Duodenal mucosa (tissue), 2 donors: ENCODE data around the gene RUFY1.
"Not testable (repeated sequence)": the region's sequence is repeated elsewhere in the genome, so short reads cannot be mapped to it uniquely, and the experiment has no call there.

ENCODE experiments used
- H3K27ac ChIP-seq: one replicate; pipeline ENCODE4 v1.7.0; 2013; ENCODE audit warnings: low read depth, low read length
- H3K27me3 ChIP-seq, 2 donors: one replicate each; pipeline ENCODE4 v1.7.0; 2013; ENCODE audit warnings: low read length in 2 of 2, control low read depth in 1 of 2; ENCODE audit not compliant: insufficient read depth in 2 of 2, control insufficient read depth in 1 of 2
- H3K36me3 ChIP-seq, 2 donors: one replicate each; pipeline ENCODE4 v1.7.0; 2013; ENCODE audit warnings: low read length in 2 of 2, control low read depth in 1 of 2; ENCODE audit not compliant: insufficient read depth in 2 of 2, control insufficient read depth in 1 of 2
- H3K4me1 ChIP-seq, 2 donors: one replicate each; pipeline ENCODE4 v1.7.0; 2013; ENCODE audit warnings: low read length in 2 of 2, control low read depth in 1 of 2; ENCODE audit not compliant: insufficient read depth in 2 of 2, control insufficient read depth in 1 of 2
- H3K4me3 ChIP-seq, 2 donors: one replicate each; pipeline ENCODE4 v1.7.0; 2013; ENCODE audit warnings: low read length in 2 of 2, low read depth in 1 of 2
- H3K9ac ChIP-seq, 2 donors: one replicate each; pipeline ENCODE4 v1.7.0; 2013; ENCODE audit warnings: low read length in 2 of 2, low read depth in 1 of 2
- H3K9me3 ChIP-seq, 2 donors: one replicate each; pipeline ENCODE4 v1.7.0; 2013; ENCODE audit warnings: low read length in 2 of 2, control low read depth in 1 of 2; ENCODE audit not compliant: control insufficient read depth in 1 of 2

Gene RUFY1

DNA sequence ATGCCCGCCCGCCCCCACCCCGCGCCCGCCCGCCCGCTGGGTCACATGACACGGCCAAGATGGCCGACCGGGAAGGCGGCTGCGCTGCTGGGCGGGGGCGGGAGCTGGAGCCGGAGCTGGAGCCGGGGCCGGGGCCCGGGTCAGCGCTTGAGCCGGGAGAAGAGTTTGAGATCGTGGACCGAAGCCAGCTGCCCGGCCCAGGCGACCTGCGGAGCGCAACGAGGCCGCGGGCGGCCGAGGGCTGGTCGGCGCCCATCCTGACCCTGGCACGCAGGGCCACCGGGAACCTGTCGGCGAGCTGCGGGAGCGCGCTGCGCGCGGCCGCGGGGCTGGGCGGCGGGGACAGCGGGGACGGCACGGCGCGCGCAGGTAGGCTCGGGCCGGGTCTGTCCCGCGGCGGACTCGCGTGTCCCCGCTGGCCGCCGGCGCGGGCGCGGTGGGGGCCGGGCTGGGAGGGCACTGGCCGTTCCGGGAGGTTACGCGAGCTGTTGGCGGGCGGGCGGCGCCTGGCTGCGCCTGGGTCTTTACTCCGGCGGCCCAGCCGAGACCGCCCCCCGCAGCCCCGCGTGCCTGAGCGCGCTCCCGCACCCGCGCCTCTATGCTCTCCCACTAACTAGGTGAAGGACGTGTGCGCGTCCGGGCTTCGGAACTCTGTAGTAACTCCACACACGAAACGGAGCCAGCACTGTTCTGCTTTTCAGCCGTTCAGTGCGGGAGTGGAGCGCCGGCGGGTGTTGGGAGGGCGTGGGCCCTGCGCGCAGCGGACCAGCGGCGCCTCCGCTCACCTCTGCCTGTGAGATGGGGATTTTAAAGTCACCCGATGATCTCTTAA is at the start of gene RUFY1:
Gene RUFY1, plus strand, starts transcription at position 44 of the 832 bp plus-strand sequence. Its CDS starts 16 bp downstream, at position 60.
- no peaks in the 10 kb centered on the region for H3K27me3 ChIP-seq

DNA sequence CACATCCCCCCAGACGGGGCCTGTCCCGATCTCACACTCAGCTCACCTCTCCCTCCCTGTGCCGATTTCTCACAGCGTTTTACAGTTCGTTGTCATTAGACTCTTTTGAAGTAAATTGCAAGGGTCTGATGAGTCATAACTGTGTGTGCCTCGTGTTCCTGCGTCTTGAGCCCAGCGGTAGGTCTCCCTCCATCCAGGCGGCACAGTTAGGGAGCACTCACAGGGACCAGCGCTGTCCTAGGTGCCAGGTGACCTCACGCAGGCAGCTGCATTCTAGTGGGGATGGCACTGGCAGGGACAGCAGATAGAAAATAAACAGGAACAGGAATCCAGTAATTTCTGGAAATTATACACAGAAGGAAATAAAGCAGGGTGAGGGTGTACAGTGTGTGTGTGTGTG is 48.4 kb upstream of the RUFY1 start:
- not testable (repeated sequence) for H3K4me3 ChIP-seq, H3K4me1 ChIP-seq, H3K27me3 ChIP-seq, H3K9ac ChIP-seq, H3K9me3 ChIP-seq, H3K27ac ChIP-seq, H3K36me3 ChIP-seq

More for the DNA sequence above, at the start of gene RUFY1:
- Histone ChIP-seq H3K4me3 (peak within 1 kb of the TSS; percentile 89 to 97), H3K4me1 (peaks cover 11 to 13% of the 10 kb centered on the region in 2 donors), H3K9ac (peak within 1 kb of the TSS; percentile 85 to 91), H3K9me3 (no peaks in the 10 kb centered on the region), H3K36me3 (peaks cover 0 to 3% of the 10 kb centered on the region in 2 donors), H3K27ac (peak within 1 kb of the TSS; percentile 85)

- H3K27ac ChIP-seq, H3K27me3 ChIP-seq, H3K9me3 ChIP-seq, H3K36me3 ChIP-seq, H3K4me1 ChIP-seq, H3K9ac ChIP-seq, H3K4me3 ChIP-seq: not testable (repeated sequence)
Measured at GRCh38 chr5:179502420-179502819, 47.9 kb upstream of the RUFY1 start.

DNA sequence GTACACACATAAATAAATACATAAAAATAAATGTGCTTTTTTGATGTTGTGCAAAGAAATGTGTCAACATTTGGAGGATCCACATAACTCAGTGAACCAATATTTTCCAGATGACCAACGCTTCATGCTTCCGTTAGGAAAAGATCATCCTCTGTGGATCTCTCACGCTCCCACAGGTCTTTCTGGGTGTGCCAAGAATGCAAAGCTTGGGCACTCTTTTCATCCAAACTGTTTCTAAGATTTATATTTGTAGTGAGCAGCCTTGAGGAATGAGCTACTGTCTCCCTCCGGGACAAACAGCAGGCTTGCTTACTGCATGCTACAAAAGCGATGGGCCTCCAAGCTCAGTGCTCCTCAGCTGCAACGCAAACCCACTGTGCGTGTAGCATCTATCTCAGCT is 46.2 kb upstream of the RUFY1 start:
- H3K36me3 ChIP-seq, result no peaks in the 10 kb centered on the region
- no peaks in the 10 kb centered on the region for H3K4me1 ChIP-seq
- no peaks in the 10 kb centered on the region for H3K27me3 ChIP-seq
- H3K27ac ChIP-seq, result no peak overlapping the region
- H3K4me3 ChIP-seq, result no peak overlapping the region
- no peak overlapping the region for H3K9ac ChIP-seq
- H3K9me3 ChIP-seq, result no peaks in the 10 kb centered on the region

DNA sequence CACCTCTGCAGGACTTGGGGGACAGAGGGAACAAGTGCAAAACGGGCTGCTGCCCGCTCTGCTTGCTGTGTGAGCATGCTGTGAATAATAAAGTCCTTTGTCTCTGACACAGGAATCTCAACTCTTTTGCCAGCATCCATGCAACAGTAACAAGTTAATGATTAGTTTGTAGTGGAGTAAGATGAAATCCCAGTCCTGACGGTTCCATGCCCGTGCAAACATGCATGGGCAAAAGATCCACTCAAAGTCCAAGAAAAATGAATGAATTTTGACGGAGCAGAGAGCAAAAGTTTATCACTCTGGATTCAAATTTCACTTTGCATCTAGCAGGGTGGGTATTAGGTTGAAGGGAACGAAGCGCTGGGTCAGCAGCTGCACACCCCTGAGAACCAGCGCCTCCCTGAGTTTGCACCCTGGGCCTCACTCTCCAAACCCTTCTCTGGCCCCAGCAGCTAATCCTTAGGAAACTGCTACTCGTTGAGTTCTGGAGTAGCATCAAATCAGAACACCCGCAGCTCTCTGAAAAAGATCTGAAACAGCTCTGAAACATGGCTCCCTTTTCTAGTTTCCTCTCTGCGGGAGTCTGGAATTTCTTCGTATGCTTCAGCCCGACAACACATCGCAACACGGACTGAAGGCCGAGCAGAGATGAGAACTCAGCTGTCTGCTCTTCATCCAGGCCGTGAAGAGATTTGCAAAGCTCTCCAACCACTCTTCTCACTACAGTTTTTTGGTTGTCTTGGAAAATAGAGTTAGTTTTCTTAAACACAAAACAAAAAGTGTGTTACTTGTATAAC is 45.6 kb upstream of the RUFY1 start:
- no peaks in the 10 kb centered on the region for H3K36me3 ChIP-seq
- no peak overlapping the region for H3K27ac ChIP-seq
- H3K9me3 ChIP-seq, result no peaks in the 10 kb centered on the region

DNA sequence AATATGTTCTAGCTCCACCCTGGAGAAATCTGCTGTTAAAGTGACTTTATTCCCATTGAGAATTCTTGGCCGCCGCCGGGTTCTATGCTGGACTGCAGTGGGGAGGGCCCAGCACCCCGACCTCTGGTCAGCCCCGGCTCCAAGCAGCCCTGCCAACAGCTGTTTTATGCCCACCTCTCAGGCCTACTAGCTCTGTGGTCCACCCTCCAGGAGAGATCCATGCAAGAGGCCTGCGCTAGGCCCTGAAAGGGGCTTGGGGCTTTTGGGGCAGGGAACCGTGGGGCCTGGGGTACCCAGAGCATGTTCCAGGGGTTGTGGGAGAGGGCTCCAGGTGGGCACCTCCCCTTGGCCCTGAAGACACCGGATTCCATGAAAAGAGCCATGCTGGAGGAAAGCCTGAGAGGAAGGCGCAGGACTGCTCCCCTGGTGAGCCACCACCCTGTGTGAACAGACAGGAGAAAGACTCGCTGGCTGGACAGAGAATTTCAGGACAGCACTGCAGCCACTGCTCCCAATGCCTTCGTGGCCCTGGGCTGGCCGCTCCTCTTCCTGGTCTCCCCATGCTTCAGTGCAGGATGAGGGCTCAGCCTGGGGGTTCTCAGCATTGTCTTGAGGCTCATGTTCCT is 44.6 kb upstream of the RUFY1 start:
- Histone ChIP-seq H3K36me3 (no peaks in the 10 kb centered on the region), H3K27me3 (no peaks in the 10 kb centered on the region), H3K27ac (no peak overlapping the region), H3K9me3 (no peaks in the 10 kb centered on the region), H3K9ac (no peak overlapping the region), H3K4me3 (no peak overlapping the region), H3K4me1 (no peaks in the 10 kb centered on the region)

More for the DNA sequence above, 45.6 kb upstream of the RUFY1 start:
- Histone ChIP-seq H3K27me3 (no peaks in the 10 kb centered on the region), H3K9ac (no peak overlapping the region), H3K4me1 (no peaks in the 10 kb centered on the region), H3K4me3 (no peak overlapping the region)

GRCh38 chr5:179509239-179509638 is 41.1 kb upstream of the RUFY1 start:
- no peak overlapping the region for H3K9ac ChIP-seq

GRCh38 chr5:179509845-179510244 is 40.5 kb upstream of the RUFY1 start:
- Histone ChIP-seq H3K27ac (no peak overlapping the region), H3K36me3 (no peaks in the 10 kb centered on the region), H3K27me3 (no peaks in the 10 kb centered on the region), H3K4me1 (no peaks in the 10 kb centered on the region), H3K4me3 (no peak overlapping the region), H3K9me3 (no peaks in the 10 kb centered on the region), H3K9ac (no peak overlapping the region)

More at GRCh38 chr5:179509239-179509638, 41.1 kb upstream of the RUFY1 start:
- H3K27ac ChIP-seq, result no peak overlapping the region
- no peaks in the 10 kb centered on the region for H3K27me3 ChIP-seq
- no peaks in the 10 kb centered on the region for H3K36me3 ChIP-seq
- H3K4me3 ChIP-seq, result no peak overlapping the region
- H3K4me1 ChIP-seq, result no peaks in the 10 kb centered on the region
- no peaks in the 10 kb centered on the region for H3K9me3 ChIP-seq

DNA sequence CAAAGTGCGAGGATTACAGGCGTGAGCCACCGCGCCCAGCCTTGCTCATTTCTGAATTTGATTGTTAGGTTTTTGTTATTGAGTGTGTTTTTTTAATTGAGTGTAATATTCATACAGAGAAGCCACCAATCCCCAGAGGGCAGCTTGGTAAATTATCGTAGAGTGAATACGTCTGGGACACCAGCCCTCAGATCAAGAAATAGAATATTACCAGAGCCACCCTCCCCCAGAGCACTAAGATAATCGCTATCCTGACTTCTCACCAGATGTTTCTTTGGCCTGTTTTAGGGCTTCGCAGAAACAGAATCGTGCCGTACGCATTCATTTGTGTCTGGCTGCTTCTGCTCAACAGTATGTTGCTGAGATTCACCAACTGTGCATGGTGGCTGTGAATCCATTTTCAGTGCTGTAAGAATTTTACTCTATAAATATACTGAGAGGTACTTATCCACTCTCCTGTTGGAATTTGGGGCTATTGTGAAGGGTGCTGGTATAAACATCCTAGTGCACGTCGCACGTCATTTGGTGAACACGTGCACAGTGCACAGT is 37.8 kb upstream of the RUFY1 start:
- Histone ChIP-seq H3K9me3 (no peaks in the 10 kb centered on the region), H3K9ac (no peak overlapping the region), H3K4me3 (no peak overlapping the region), H3K4me1 (no peaks in the 10 kb centered on the region), H3K27me3 (peaks cover 0 to 4% of the 10 kb centered on the region in 2 donors), H3K36me3 (no peaks in the 10 kb centered on the region), H3K27ac (no peak overlapping the region)

GRCh38 chr5:179515501-179515900 is 34.9 kb upstream of the RUFY1 start:
- H3K9ac ChIP-seq, H3K4me3 ChIP-seq, H3K27ac ChIP-seq, H3K9me3 ChIP-seq, H3K4me1 ChIP-seq, H3K36me3 ChIP-seq, H3K27me3 ChIP-seq: not testable (repeated sequence)
